SK-N-SH treated with all-trans-retinoic acid at 6 μM for 48 hours (cell line): ENCODE results near the gene NLRP5.
"Not testable (repeated sequence)": the region's sequence is repeated elsewhere in the genome, so short reads cannot be mapped to it uniquely, and the experiment has no call there.

Experiments
- ARNTL ChIP-seq: fragments of 450-650 bp; formaldehyde crosslinking; IDR thresholded peaks from 2 replicates; pipeline ENCODE4 v1.5.0; 2020; ENCODE audit warnings: low read depth, mild to moderate bottlenecking, moderate library complexity, borderline replicate concordance
- OSR1 ChIP-seq: fragments of 250-450 bp; sonication (Bioruptor Pico); IDR thresholded peaks from 2 replicates; pipeline ENCODE4 v1.8.0; 2022; ENCODE audit warnings: moderate library complexity, mild to moderate bottlenecking, inconsistent platforms
- RARB ChIP-seq: fragments of 250-450 bp; sonication (Bioruptor Pico); IDR thresholded peaks from 2 replicates; pipeline ENCODE4 v1.8.0; 2021; ENCODE audit warnings: mild to moderate bottlenecking, moderate library complexity
- TOX ChIP-seq: fragments of 250-450 bp; sonication (Bioruptor Pico); IDR thresholded peaks from 2 replicates; pipeline ENCODE4 v1.8.0; 2021; ENCODE audit warnings: mild to moderate bottlenecking, moderate library complexity, borderline replicate concordance
- ZFP3 ChIP-seq: fragments of 250-450 bp; sonication (Bioruptor Pico); IDR thresholded peaks from 2 replicates; pipeline ENCODE4 v1.5.0; 2020; ENCODE audit warnings: mild to moderate bottlenecking, moderate library complexity
- ZFP30 ChIP-seq: fragments of 450-650 bp; formaldehyde crosslinking; IDR thresholded peaks from 2 replicates; pipeline ENCODE4 v1.5.0; 2022; ENCODE audit warnings: mild to moderate bottlenecking, moderate library complexity
- ZNF70 ChIP-seq: fragments of 450-650 bp; formaldehyde crosslinking; IDR thresholded peaks from 2 replicates; pipeline ENCODE4 v1.5.0; 2020; ENCODE audit warnings: mild to moderate bottlenecking, moderate library complexity
- TF ChIP-seq, protein P1 (sequence below): fragments of 250-450 bp; sonication (Bioruptor Pico); IDR thresholded peaks from 2 replicates; pipeline ENCODE4 v1.8.0; 2020; ENCODE audit warnings: mild to moderate bottlenecking, moderate library complexity, borderline replicate concordance
- TF ChIP-seq, protein P2 (sequence below): fragments of 250-450 bp; sonication (Bioruptor Pico); IDR thresholded peaks from 2 replicates; pipeline ENCODE4 v1.5.1; 2020; ENCODE audit warnings: low read depth, mild to moderate bottlenecking, moderate library complexity

DNA sequence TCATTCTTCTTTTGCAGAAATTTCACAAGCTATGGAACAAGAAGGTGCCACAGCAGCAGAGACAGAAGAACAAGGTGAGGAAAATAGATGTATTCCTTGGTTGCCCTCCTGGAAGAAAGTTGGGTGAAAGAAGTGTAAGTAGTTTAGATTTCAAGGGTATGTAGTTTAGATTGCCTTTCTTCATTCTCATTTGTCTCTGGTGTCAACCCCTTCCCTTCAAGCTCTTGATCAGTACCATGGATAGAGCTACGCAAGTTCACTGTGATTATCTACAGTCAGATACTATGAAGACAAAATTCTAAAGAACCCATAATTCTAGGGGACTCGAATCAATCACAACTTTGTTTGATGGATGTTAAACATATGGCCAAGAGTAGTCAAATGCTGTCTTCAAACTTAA is 32.8 kb downstream of the NLRP5 start:
- TF ChIP-seq TOX (CRISPR knock-in tag); ZFP3 (CRISPR knock-in tag); ZFP30 (CRISPR knock-in tag); ARNTL; RARB; ZNF70; OSR1 (CRISPR knock-in tag): not testable (repeated sequence)
- TF ChIP-seq, protein P1, sequence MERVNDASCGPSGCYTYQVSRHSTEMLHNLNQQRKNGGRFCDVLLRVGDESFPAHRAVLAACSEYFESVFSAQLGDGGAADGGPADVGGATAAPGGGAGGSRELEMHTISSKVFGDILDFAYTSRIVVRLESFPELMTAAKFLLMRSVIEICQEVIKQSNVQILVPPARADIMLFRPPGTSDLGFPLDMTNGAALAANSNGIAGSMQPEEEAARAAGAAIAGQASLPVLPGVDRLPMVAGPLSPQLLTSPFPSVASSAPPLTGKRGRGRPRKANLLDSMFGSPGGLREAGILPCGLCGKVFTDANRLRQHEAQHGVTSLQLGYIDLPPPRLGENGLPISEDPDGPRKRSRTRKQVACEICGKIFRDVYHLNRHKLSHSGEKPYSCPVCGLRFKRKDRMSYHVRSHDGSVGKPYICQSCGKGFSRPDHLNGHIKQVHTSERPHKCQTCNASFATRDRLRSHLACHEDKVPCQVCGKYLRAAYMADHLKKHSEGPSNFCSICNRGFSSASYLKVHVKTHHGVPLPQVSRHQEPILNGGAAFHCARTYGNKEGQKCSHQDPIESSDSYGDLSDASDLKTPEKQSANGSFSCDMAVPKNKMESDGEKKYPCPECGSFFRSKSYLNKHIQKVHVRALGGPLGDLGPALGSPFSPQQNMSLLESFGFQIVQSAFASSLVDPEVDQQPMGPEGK (CRISPR knock-in tag): not testable (repeated sequence)
- TF ChIP-seq, protein P2, sequence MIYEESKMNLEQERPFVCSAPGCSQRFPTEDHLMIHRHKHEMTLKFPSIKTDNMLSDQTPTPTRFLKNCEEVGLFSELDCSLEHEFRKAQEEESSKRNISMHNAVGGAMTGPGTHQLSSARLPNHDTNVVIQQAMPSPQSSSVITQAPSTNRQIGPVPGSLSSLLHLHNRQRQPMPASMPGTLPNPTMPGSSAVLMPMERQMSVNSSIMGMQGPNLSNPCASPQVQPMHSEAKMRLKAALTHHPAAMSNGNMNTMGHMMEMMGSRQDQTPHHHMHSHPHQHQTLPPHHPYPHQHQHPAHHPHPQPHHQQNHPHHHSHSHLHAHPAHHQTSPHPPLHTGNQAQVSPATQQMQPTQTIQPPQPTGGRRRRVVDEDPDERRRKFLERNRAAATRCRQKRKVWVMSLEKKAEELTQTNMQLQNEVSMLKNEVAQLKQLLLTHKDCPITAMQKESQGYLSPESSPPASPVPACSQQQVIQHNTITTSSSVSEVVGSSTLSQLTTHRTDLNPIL (CRISPR knock-in tag): not testable (repeated sequence)
